Measurements from ENCODE around the gene NPHP4. TPM values are rescaled to one million over a fixed set of nuclear protein-coding genes. Genes with fewer than 3 reads are reported as not detected.

Gene NPHP4
- total RNA-seq, 1 donor from 2014 or later: 19.5 TPM

- intact Hi-C loops (cut with micrococcal nuclease): no loop called here
Observed at GRCh38 chr1:6005276-6005917, 13.2 kb upstream of the NPHP4 start.

GRCh38 chr1:6004412-6005123 lies 12.3 kb upstream of the NPHP4 start:
- intact Hi-C loops (cut with micrococcal nuclease): no loop called here

DNA sequence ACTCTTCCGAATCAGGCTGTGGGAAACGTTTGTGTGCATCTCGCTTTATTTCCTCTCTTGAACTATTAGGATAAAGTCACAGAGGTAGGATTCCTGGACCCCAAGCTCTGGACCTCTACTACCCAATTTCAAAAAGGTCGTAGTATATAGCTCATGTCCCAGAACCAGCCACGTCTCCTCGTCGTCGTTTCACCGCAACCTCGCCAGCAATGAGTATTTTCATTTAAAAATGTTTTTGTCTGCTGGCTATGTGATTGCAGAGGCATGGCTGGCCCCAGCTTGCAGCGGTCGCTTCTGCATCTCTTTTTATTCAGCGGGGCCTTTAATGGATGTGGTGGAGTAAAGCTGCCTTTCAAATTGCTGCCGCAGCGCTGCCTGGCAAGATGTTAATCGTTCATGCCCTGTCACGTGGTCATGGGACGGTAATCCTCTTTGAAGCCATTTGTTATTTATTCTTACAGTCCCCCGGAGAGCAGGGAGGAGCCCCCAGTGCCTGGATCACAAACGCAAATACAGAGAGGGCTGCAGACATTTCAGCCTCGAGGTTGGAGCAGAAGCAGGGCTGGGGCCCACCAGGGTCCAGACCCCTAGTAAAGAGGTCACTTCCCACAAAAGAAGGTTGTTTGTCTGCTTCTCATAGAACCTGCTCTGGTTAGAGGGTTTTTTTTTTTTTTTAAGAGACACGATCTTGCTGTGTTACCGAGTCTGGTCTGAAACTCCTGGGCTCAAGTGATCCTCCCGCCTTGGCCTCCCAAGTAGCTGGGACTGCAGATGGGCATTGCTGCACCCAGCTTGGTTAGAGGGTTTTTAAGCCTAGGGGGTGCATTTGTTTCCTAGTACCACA lies 11.6 kb upstream of the NPHP4 start:
- intact Hi-C loops (cut with micrococcal nuclease): no loop called here

GRCh38 chr1:6002714-6003501 lies 10.7 kb upstream of the NPHP4 start:
- intact Hi-C loops (cut with micrococcal nuclease): no loop called here

- intact Hi-C loops (cut with micrococcal nuclease): no loop called here
Observed at GRCh38 chr1:6001992-6002576, 9.9 kb upstream of the NPHP4 start.

DNA sequence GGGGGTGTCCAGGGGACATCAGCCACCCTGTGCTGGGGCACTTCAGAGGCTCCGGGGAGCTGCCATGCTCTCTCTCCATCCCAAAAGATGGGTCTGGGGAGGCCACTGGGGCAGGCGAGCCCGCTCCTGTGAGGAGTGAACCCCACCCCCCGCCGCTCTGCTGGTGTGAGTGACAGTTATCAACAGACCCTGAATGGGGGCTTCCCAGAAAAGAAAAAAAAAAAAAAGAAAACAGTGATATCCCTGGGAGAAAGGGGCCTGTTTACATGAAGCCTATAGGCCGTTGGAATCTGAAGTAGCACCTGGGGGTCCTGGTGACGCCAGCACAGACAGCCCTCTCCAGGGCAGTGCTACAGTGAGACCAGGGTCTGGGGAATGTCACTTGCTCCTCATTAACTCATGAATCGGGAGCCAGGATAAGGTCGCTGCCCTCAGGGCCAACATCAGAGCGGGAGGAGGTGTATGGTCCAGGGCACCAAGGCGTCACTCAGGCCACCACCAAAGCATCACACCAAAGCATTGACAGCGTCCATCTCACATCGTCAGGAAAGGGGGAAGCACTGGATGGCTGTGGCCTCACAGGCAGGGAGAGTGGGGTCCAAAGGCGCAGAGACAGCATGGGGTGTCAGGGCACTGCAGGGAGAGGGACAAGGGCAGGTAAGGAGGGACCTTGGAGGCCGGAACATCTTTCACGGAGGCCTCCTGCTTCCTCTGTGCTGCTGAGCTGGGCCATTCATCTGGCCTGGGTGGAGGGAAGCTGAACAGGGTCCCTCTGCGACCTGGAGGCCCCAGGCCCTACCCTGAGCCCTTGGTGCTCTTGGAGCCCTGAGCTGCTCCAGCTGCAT lies 8.4 kb upstream of the NPHP4 start:
- intact Hi-C loops (cut with micrococcal nuclease): no loop called here

DNA sequence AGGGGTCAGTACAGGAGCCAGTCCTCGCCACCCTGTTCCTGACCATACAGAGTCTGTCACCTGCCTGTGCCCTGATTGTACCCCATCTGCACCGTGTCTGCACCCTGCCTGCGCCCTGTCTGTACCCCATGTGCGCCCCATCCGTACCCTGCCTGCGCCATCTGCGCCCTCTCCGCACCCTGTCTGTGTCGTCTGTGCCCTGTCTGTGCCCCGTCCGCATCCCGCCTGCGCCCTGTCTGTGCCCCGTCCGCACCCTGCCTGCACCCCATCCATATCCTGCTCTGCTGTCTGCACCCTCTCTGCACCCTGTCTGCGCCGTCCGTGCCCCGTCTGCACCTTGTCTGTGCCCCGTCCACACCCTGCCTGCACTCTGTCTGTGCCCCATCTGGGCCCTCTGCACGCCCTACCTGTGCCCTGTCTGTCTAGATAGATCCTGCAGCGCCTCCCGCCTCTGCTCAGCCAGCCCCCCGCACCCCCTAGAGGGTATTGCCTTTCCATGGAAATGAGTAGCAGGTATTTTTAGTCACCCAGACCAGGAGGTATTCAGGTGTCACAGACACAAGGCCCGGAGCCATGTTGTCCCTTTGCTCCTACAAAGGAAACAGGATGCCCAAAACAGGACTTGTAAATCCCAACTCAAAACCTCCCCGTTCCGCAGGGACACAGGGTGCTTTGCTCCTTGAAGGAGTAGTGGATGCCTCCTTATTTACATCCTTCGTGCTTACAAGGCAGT lies 7.7 kb upstream of the NPHP4 start:
- intact Hi-C loops (cut with micrococcal nuclease): loop anchor here (10.0 kb wide), 1 partner anchor 1785 kb away; the partner anchor contains the start of gene PER3

DNA sequence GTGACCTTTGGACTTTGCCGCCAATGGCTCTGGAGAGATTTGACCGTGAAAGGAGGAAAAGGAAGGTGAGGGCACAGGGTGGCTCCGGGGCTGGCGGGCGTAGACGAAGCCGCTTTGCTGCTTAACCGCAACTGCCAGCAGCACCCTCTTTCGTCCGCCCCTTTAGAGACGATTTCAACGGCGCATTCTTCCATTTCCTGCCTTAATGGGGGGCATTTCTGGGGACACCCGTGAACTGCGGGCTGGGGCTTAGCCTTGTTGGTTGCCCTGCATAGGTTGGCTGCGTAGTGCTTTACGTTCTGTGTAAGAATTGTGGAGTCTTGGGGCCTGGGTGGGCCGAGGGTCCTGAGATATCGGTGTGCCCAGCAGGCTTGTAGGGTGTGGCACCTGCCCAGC lies 6.7 kb upstream of the NPHP4 start:
- intact Hi-C loops (cut with micrococcal nuclease): loop anchor here (10.0 kb wide), 1 partner anchor 1786 kb away; the partner anchor contains the start of gene PER3

DNA sequence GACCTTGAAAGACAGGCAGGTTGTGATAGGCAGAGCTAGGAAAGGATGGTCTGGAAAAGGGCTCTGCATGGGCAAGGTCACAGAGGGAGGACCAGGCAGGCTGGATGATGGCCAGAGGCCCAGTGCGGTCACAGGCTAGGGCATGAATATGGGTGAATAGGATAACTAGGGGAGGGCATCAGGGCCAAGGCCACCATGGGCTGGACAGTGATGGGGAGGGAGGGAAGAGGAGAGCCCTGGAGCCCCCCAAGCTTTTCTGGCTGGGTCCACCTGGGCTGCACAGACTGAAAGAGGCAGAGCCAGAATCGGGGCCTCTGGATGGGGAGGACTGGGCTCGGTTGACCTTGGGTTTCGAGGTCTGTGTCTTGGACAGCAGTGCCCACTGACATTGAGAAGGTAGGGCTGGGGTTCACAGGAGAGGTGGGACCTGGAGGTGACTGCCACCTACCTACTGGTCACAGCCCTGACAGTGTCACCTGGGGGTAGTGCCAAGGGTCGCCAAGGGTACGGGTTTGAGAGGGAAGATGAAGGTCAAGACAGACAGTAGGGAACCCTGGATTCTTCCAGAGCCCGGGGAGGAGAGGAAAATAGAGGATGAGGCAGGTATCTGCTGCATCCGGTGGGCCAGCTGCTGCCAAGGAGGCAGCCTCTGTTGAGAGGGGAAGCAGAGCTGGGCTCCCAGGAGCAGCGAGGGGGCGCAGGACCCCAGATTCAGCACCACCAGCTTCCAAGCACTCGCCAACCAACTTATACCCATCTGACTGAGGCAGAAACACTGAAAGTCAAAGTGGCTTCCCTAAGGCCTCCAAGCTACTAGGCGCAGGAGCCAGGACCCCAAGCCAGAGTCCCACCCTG lies 6.1 kb upstream of the NPHP4 start:
- intact Hi-C loops (cut with micrococcal nuclease): loop anchor here (10.0 kb wide), 1 partner anchor 1787 kb away; the partner anchor contains the start of gene PER3

DNA sequence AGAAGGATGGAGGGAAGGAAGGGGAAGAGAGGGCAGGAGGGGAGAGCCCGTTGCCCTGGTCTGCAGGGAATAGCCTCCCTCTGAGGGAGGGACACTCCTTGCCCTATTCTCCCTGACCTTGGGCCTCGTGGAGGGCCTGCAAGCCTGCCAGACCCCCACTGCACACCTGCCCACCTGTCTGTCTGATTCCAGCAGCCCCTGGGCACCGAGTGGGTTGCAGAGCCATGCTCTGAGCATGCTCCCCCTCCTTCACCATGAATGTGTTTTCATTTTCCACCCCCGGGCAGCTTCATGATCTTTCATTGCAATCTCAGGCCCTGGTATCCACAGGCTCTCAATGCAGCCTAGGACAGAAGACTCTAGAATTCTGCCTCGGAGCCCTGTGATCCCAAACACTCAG lies 5.1 kb upstream of the NPHP4 start:
- intact Hi-C loops (cut with micrococcal nuclease): loop anchor here (10.0 kb wide), 1 partner anchor 1787 kb away; the partner anchor contains the start of gene PER3

DNA sequence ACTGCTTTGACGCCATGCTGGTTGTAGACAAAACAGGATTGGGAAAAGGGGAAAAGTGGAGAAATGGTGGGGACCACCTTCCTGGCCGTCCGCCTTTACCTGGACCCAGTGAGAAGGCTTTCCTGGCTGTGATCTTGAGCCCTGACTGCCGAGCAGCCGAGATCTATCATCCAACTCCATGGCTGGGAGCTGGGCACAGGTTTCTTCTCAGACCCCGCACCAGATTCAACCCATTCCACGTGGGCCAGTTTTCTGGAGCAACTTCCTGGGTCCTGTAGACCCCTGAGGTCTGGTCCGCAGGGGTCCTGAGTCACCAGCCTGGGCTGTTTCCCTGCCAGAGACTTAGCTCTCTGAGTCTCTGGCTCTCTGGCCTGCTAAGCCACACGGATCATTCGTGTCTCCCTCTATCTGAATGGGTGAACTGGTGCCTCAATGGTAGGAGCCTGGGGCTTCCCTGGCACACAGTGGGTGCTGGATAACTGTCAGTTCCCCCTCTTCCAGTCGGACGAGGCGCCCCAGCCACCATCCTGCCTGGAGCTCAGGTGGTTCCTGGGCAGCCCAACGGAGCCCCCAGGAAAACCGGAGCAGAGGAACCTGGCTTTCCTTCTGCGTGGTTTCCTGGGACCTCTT lies 4.5 kb upstream of the NPHP4 start:
- intact Hi-C loops (cut with micrococcal nuclease): loop anchor here (10.0 kb wide), 1 partner anchor 1788 kb away; the partner anchor contains the start of gene PER3

DNA sequence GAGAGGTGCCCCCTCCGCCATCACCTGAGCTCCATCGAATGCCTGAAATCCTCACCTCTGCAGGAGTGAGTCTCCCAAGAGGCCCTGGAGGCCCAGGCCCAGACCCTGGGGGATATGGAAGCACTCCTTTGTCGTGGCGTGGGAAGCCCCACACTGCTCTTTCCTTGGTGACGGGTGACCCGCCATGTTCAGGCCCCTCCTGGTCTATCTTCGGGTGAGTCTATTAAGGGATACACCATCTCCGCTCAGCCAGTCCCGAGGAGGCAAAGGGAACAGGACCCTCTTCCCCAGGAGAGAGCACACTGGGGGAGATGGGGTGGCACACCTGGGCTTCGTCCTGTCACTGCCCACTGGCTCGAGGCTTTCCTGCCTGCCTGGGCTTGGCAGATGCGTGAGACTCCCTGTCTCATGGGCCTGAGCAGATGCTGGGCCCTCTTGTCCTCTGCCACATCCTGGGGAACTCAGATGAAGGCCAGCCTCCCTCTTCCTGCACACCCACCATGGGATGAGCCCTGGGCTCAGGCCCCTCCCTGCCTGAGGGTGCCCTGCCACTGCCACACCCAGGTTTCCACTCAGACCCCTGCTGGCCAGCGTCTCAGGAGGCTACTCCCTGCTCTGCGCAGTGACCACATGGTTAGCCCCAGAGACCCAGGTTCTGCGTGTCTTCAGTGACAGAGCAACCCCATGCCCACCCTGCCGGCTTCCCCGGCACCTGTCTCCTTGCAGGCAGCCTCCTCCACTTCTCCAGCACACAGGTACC lies 3.8 kb upstream of the NPHP4 start:
- intact Hi-C loops (cut with micrococcal nuclease): loop anchor here (10.0 kb wide), 1 partner anchor 1789 kb away; the partner anchor contains the start of gene PER3

DNA sequence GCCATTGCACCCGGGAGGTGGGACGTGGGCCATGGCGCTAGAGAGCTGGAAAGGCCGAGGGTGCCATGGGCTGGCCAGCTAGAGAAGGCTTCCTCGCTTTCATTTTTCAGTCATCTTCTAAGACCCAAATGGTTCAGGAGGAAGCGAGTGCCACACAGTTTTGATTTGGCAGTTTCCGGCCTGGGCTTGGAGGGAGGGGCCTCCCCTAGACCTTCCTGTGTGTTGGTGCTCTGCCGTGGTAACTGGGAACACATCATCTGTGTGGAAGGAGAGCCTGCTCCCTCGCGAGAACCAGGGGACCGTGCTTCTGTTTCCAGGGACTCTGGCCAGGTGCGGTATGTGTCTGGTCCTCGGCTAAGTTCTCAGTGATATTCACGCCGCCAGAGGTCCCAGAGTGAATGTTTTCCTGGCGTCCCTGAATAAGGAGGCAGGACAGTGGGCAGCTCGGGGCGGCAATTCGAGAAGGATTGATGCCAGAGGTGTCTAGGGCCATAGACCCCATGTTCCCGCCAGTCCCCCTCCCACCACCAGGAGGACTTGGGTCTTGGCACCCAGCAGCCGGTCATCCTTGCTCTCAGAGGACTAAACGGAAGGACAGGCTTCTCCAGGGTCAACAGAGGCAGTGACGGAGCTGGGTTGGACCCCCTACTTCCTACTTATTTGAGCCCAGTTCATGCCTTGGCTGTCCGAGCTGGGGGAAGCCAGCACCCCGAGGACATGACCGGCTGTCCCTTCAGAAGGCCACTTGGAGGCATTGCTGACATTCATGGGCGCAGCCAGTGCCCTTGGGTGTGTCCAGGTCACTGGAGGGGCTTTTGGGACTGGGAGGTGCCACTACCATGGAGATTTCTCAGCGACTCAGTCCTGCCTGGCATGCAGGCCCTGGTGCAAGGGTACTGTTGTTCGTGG lies 2.7 kb upstream of the NPHP4 start:
- intact Hi-C loops (cut with micrococcal nuclease): loop anchor here (1.0 to 10.0 kb wide), 5 partner anchors 31 to 1790 kb away; partner anchors contain the start of genes ICMT, KLHL21, NOL9 and PER3

GRCh38 chr1:5993556-5994491 lies 1.6 kb upstream of the NPHP4 start:
- intact Hi-C loops (cut with micrococcal nuclease): loop anchor here (1.0 to 10.0 kb wide), 5 partner anchors 32 to 1791 kb away; partner anchors contain the start of genes ICMT, KLHL21, NOL9 and PER3
